Measurements from ENCODE around the gene TSPOAP1. TPM values are rescaled to one million over a fixed set of nuclear protein-coding genes. Genes with fewer than 3 reads are reported as not detected.

Gene TSPOAP1
- total RNA-seq, 1 experiment from 2014 or later: 10.9 TPM

- ATAC-seq: no peak
Observed at GRCh38 chr17:58279736-58280479, 48.7 kb downstream of the TSPOAP1 start.

GRCh38 chr17:58279016-58279711 is 49.4 kb downstream of the TSPOAP1 start:
- H3K4me1 Mint-ChIP-seq: peaks cover 7% of the 10 kb centered on the region
- no peak; the same call in 1 of the 2 replicates for ATAC-seq
- H3K27me3 Mint-ChIP-seq (ENCODE audit: low read depth): peaks cover 16% of the 10 kb centered on the region
- H3K27ac Mint-ChIP-seq: no peak overlapping the region
- POLR2A ChIA-PET: no interaction called here
- no peaks in the 10 kb centered on the region for H3K36me3 Mint-ChIP-seq
- no peak for DNase-seq (ENCODE audit: low spot score)
- CTCF ChIA-PET: interaction anchor here (0.6 to 4.6 kb wide), 8 partner anchors 11 to 209 kb away, joined by 3 to 19 read pairs (median 4); partner anchors contain the start of genes HSF5 and RNF43
- H3K4me3 Mint-ChIP-seq: no peak overlapping the region
- no peaks in the 10 kb centered on the region for H3K9me3 Mint-ChIP-seq
- TF ChIP-seq AFF4 (CRISPR knock-in tag; IDR thresholded peaks at IDR 0.05; ENCODE audit: borderline replicate concordance): no peak
- TF ChIP-seq, protein P1, sequence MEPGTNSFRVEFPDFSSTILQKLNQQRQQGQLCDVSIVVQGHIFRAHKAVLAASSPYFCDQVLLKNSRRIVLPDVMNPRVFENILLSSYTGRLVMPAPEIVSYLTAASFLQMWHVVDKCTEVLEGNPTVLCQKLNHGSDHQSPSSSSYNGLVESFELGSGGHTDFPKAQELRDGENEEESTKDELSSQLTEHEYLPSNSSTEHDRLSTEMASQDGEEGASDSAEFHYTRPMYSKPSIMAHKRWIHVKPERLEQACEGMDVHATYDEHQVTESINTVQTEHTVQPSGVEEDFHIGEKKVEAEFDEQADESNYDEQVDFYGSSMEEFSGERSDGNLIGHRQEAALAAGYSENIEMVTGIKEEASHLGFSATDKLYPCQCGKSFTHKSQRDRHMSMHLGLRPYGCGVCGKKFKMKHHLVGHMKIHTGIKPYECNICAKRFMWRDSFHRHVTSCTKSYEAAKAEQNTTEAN (CRISPR knock-in tag; IDR thresholded peaks at IDR 0.05): no peak
- TF ChIP-seq PREB (CRISPR knock-in tag; IDR thresholded peaks at IDR 0.05; ENCODE audit: borderline replicate concordance): no peak
- no peak for TF ChIP-seq ZNF396 (CRISPR knock-in tag; IDR thresholded peaks at IDR 0.05; ENCODE audit: borderline replicate concordance)

More at GRCh38 chr17:58279736-58280479, 48.7 kb downstream of the TSPOAP1 start:
- H3K36me3 Mint-ChIP-seq: no peaks in the 10 kb centered on the region
- H3K27ac Mint-ChIP-seq: no peak overlapping the region
- peaks cover 15% of the 10 kb centered on the region for H3K4me1 Mint-ChIP-seq
- H3K27me3 Mint-ChIP-seq (ENCODE audit: low read depth): peaks cover 16% of the 10 kb centered on the region
- DNase-seq (ENCODE audit: low spot score): no peak
- no peak overlapping the region for H3K4me3 Mint-ChIP-seq
- ChIA-PET CTCF (interaction anchor here (0.6 to 4.6 kb wide), 9 partner anchors 12 to 208 kb away, joined by 3 to 19 read pairs (median 5); partner anchors contain the start of genes HSF5, RNF43 and SUPT4H1), POLR2A (no interaction called here)
- H3K9me3 Mint-ChIP-seq: no peaks in the 10 kb centered on the region
- TF ChIP-seq IRF2 (CRISPR knock-in tag; IDR thresholded peaks at IDR 0.05; ENCODE audit: borderline replicate concordance, low read depth) (no peak), E2F4 (CRISPR knock-in tag; IDR thresholded peaks at IDR 0.05; ENCODE audit: borderline replicate concordance, low read depth) (no peak), AFF4 (CRISPR knock-in tag; IDR thresholded peaks at IDR 0.05; ENCODE audit: borderline replicate concordance) (no peak), ZNF317 (CRISPR knock-in tag; IDR thresholded peaks at IDR 0.05; ENCODE audit: borderline replicate concordance, low read depth) (no peak), ZNF396 (CRISPR knock-in tag; IDR thresholded peaks at IDR 0.05; ENCODE audit: borderline replicate concordance) (no peak), RELA (CRISPR knock-in tag; IDR thresholded peaks at IDR 0.05; ENCODE audit: borderline replicate concordance) (no peak), ZNF671 (CRISPR knock-in tag; IDR thresholded peaks at IDR 0.05) (no peak), FOXK1 (CRISPR knock-in tag; IDR thresholded peaks at IDR 0.05) (no peak), TP53 (CRISPR knock-in tag; IDR thresholded peaks at IDR 0.05) (no peak), JUN (CRISPR knock-in tag; IDR thresholded peaks at IDR 0.05) (no peak), ZNF138 (CRISPR knock-in tag; conservative IDR thresholded peaks at IDR 0.05) (no peak)
- TF ChIP-seq, protein P2, sequence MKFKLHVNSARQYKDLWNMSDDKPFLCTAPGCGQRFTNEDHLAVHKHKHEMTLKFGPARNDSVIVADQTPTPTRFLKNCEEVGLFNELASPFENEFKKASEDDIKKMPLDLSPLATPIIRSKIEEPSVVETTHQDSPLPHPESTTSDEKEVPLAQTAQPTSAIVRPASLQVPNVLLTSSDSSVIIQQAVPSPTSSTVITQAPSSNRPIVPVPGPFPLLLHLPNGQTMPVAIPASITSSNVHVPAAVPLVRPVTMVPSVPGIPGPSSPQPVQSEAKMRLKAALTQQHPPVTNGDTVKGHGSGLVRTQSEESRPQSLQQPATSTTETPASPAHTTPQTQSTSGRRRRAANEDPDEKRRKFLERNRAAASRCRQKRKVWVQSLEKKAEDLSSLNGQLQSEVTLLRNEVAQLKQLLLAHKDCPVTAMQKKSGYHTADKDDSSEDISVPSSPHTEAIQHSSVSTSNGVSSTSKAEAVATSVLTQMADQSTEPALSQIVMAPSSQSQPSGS (CRISPR knock-in tag; IDR thresholded peaks at IDR 0.05; ENCODE audit: borderline replicate concordance, low read depth): no peak
- TF ChIP-seq, protein P3, sequence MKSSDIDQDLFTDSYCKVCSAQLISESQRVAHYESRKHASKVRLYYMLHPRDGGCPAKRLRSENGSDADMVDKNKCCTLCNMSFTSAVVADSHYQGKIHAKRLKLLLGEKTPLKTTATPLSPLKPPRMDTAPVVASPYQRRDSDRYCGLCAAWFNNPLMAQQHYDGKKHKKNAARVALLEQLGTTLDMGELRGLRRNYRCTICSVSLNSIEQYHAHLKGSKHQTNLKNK (CRISPR knock-in tag; IDR thresholded peaks at IDR 0.05): no peak

Measured in WTC11 (cell line).